Stimulated activated CD8-positive, alpha-beta memory T cell treated with anti-CD3 and anti-CD28 coated beads, Interleukin-15, amount 100 ng/mL, for 48 hours (primary cell): ENCODE data around the gene SMC3.

Experiments
- DNase-seq, 2 donors: peaks; one replicate each; pipeline ENCODE4 v3.0.0-alpha.2; 2020; ENCODE audit warnings: low read depth in 2 of 2

SMC3 gene

GRCh38 chr10:110544958-110545537 is 22.4 kb upstream of the SMC3 start:
- no peak for DNase-seq

DNA sequence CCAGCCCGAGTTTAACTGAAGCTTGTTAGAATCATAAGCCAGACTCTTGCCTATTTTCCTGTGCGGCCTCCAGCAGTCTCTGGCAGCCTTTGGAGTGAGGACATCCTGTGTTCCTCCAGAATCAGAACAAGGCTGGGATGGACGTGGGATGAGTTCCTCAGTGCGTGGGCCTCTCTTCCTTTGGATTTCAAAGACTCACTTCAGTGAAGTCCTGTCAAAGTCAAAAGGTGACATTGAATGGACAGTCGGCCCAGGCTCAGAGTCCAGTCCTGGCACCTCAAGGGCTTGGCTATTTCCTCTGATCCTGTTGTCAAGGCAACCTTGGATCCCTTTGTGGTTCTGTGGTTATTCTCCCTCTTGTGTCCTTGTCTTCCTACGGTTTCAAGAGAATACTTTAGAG is 21.4 kb upstream of the SMC3 start:
- DNase-seq = no peak

DNA sequence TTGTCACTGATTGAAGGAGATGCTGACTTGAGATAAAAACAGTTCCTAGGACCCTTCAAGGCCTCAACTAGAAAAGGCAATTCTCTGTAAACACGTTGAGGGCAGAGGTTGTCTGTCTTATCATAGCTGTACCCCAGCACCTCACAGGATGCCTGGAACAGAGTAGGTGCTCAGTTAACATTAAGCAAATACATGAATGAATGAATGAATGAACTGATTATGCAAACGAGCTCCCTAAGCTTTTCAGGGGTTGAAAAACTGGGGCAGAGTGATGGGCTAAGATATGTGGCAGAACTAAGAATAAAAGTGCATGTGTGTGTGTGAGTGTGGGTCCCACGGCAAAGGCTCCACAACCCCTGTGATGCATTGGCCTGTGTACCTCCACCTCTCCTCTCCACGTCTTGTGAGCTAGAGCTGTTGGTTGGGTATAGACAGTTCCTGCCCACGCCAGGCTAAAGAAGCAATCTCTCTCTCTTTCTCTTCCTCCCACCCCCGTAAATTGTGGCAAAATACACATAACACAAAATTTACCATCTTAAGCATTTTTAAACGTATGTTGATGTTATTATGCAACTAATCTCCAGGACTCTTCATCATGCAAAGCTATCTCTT is 20.9 kb upstream of the SMC3 start:
- no peak for DNase-seq

DNA sequence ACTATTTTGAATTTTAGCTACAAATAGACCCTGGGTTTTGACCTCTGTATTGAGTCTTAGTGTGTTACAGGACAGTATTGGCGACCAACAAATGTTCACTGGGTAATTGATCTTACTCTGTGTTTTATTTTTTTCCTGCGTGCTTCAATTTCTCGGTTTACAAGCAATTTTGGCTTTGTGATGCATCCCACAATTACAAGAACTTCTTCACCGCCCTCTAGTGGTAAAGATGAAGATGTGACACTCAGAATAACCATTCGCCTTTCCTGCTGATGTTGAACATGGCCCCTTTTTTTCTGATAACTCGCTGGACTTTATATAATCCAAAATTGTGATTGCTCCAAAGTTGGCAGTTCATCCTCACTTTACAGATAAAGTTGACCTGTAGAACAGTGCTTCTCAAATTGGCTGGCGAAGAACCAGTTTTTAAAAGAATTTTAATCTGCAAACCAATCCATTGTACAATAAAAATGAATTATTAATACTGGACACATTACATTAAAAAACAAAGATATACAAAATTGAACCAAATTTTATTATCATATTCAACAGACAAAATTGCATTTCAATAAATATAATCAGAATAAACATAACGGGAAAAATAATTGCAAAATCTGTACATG is 20.2 kb upstream of the SMC3 start:
- no peak for DNase-seq

- no peak for DNase-seq
Observed at GRCh38 chr10:110548002-110548401, 19.5 kb upstream of the SMC3 start.

DNA sequence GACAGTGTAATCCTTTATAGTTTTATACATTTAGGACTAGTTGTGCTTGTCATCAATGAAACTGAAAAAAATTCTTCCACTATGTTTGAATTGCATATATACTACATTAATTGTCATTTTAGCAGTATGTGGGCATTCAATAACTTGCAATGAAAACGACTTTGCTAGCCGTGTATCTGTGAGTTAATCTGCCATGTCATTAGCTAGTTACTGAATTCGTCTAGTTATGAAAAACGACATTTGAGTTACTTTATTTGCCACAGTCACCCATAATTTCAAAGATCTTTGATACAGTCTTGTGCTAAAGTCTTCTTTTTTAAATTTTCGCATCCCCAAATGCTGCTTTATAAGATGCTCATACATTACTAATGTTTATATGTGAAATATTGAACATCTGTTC is 18.3 kb upstream of the SMC3 start:
- no peak for DNase-seq

DNA sequence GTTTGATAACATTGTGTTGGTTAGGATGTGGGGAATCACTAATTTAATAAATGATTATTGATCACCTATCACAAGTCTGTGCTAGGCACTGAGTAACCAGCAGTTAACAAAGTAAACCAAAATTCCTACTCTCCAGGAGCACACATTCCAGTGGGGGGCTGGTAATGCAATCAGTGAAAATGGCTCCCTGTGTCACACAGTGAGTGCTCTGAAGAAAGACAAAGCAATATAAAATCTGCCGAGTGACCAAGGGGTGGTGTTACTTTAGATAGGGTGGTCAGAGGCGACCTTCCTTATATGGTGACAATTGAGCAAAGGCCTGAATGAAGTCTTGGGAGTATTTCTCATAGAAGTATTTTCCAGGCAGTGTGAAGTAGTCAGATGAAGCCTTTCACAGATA is 13.6 kb upstream of the SMC3 start:
- no peak for DNase-seq

- DNase-seq = no peak
Observed at GRCh38 chr10:110556296-110556695, 11.2 kb upstream of the SMC3 start.

DNA sequence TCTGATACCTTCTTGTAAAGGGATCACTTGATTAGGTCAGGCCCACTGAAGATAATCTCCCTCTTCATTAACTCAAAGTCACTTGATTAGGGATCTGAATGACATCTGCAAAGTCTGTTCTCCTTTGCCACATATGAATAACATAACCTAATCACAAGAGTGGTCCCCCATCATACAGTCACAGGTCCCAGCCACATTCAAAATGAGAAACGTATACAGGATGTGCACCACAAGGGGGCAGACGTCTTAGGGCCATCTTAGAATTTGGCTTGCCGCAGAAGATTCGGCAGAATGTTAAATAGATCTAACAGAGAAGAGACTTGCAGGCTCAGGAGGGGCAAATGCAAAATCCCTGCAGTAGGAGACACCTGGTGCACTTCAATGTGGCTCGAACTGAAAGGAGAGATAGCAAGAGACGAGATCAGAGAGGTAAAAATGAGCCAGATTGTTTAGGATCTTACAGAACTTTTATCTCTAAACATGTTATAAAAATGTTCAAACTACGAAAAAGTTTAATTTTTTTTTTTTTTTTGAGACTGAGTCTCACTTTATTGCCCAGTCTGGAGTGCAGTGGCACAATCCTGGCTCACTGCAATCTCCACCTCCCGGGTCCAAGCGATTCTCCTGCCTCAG is 10.4 kb upstream of the SMC3 start:
- peak; percentile 38 to 45 for DNase-seq

DNA sequence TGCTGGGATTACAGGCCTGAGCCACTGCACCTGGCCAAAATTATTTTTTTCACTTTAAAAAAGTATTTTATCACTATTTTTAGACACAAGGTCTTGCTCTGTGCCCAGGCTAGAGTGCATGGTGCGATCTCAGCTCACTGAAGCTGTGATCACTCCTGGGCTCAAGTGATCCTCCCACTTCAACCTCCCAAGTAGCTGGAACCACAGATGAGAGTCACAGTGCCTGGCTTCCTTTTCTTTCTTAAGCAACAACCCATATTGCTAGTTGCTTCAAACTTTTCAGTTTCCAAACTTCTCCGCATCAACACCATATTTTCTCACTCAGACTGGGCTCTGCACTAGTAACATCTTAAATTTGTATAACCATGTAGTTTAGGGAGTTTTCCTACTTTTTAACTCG is 9.5 kb upstream of the SMC3 start:
- no peak for DNase-seq

- no peak for DNase-seq
Observed at GRCh38 chr10:110560012-110560411, 7.5 kb upstream of the SMC3 start.

- DNase-seq = no peak
Observed at GRCh38 chr10:110561292-110561691, 6.2 kb upstream of the SMC3 start.

DNA sequence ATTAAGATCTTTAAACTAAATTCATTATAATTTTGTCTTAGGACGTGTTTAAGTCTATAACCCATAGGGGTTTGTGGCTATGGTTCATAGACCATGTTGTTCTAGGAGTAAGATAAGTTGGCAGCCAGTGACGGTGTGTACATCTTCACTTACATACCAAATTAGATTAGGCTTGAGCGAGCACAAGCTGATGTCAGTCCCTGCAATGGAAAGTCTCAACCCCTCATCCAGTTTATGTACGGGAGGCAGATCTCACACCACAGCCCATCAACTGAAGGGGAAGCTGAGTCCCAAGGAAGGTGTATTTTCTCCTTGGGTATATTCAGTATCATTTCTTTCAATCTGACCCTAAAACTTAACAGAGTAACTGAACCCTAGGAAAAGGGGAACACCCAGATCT is 5.1 kb upstream of the SMC3 start:
- no peak for DNase-seq

DNA sequence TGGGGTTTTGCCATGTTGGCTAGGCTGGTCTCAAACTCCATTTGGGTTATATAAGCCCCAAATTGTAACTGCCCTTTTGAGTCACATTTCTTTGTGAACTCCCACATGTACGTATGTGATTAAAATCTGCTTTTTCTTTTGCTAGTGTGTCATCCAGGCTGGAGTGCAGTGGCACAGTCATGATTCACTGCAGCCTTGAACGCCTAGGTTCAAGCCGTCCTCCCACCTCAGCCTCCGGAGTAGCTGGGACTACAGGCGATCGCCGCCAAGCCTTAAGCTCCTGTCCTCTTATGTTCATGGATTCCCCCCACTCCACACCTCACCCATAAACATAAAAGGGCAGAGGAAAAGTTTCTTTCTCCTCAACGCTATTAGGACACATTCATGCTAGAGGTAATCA is 4.4 kb upstream of the SMC3 start:
- DNase-seq = peak in 1 of 2 donors; percentile 5

DNA sequence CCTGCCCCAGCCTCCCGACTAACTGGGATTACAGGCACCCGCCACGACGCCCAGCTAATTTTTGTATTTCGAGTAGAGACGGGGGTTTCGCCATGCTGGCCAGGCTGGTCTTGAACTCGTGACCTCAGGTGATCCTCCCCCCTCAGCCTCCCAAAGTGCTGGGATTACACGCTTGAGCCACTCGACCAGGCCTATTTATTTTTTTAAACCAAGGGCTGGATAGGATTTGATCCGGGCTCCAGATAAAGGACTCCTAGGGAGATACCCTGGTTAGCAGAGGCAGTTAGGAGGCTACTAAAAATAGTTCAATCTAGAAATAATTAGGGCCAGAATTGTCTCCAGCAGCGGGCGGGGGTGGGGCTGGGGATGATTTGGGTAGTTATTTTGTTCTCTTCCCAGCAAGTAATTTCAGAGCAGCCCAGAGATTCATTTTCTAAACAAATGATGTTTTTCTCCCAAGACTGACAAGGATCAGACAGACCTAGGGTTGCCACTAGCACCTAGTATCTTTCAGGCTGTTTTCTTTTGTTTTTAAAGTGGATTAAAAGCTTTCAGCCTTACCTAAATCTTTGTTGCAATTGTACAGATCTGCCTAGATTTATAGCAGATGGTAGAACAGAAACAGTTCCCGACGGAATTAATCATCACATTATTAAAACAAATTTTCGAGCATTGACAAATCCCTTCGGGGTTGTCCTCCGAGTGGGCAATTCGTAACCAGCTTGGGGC is 859 bp upstream of the SMC3 start:
- DNase-seq = no peak

GRCh38 chr10:110568055-110568735 is 700 bp downstream of the SMC3 start:
- DNase-seq = peak; percentile 42 to 45

DNA sequence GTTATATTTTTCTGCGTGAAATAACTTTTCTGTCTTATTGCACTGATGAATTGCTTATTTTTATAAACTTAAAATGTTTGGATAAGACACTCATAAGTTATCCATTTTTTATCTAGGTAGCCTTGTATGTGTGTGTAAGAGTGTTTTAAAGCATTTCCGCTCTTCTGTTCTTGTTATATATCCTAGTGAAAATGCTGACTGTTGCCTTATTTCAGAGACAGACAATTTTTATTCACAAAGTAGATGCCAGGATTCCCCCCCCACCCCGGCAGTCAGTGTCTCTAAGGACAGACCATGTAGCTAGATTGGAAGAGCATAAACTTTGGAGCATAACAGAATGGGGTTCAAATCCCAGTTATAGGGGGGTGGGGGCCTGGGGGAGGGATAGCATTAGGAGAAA is 1.6 kb downstream of the SMC3 start:
- DNase-seq = no peak

DNA sequence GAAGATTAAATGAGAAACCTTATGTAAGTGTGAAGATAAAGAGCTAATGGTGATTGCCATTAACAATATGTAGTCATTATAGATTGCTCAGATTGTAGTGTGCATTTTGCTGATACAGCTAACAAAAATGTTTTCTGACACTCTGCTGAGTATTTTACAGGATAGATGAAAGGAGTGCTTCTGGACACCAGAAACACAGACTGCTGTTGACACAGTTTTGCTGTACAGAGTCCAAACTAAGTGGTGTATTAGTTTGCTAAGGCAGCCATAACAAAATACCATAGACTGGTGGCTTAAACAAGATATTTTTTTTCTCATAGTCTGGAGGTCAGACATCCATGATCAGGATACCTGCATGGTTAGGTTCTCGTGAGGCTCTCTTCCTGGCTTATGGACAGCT is 2.2 kb downstream of the SMC3 start:
- DNase-seq = no peak

GRCh38 chr10:110571093-110571743 is 3.7 kb downstream of the SMC3 start:
- DNase-seq = no peak

GRCh38 chr10:110572862-110573261 is 5.4 kb downstream of the SMC3 start:
- no peak for DNase-seq

DNA sequence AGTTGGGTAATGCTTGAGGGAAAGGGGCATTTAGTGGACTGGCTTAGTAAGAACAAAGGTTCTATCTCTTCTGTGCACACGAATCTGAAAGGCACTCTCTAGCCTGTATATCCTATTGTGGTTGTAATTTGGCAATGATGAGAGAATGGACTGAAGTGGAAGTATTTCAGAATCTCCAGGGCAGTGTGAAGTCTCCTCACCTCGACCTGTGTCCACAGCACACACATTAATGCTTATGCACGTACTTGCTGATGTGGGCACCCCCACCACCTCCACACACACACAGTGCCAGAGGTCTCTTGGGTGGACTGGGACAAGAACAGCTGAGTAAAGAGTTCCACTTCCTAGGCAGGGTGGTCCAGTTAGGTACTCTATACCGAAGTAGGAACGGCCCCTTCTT is 6.9 kb downstream of the SMC3 start:
- DNase-seq = no peak
